Measurements from ENCODE around the gene CCDC167. TPM values are rescaled to one million over a fixed set of nuclear protein-coding genes. Genes with fewer than 3 reads are reported as not detected.

CCDC167 gene
- total and polyA plus RNA-seq, 10 donors: 11.6 to 64.8 (median 26.3) TPM

GRCh38 chr6:37516920-37517405, 17.3 kb upstream of the CCDC167 start:
- Histone ChIP-seq H3K27ac (peak overlapping the region; percentile 15 to 87 (median 77)), H3K36me3 (no peaks in the 10 kb centered on the region), H3K9me3 (no peaks in the 10 kb centered on the region), H3K4me1 (peaks cover 16 to 60% (median 38%) of the 10 kb centered on the region in 6 donors), H3K4me3 (peak overlapping the region in 6 of 8 donors; percentile 4 to 50 (median 24)), H3K27me3 (replicated peaks in 1 of 7) (peaks cover 0 to 31% (median 3%) of the 10 kb centered on the region in 7 donors)
- intact Hi-C loops (cut with DNase I; ENCODE audit: low total_unique reads): no loop called here
- 54 to 65% (median 61%) methylated on average over 14 to 16 of the region's 16 CpGs for WGBS, 5 donors
- no peak for TF ChIP-seq CTCF (IDR thresholded peaks at IDR 0.05 in 8 of 11, conservative IDR thresholded peaks at IDR 0.05 in 3 of 11)
- no peak for TF ChIP-seq POLR2A (IDR thresholded peaks at IDR 0.05)
- no peak for TF ChIP-seq POLR2AphosphoS5 (IDR thresholded peaks at IDR 0.05)
- DNase-seq: peak; percentile 79

DNA sequence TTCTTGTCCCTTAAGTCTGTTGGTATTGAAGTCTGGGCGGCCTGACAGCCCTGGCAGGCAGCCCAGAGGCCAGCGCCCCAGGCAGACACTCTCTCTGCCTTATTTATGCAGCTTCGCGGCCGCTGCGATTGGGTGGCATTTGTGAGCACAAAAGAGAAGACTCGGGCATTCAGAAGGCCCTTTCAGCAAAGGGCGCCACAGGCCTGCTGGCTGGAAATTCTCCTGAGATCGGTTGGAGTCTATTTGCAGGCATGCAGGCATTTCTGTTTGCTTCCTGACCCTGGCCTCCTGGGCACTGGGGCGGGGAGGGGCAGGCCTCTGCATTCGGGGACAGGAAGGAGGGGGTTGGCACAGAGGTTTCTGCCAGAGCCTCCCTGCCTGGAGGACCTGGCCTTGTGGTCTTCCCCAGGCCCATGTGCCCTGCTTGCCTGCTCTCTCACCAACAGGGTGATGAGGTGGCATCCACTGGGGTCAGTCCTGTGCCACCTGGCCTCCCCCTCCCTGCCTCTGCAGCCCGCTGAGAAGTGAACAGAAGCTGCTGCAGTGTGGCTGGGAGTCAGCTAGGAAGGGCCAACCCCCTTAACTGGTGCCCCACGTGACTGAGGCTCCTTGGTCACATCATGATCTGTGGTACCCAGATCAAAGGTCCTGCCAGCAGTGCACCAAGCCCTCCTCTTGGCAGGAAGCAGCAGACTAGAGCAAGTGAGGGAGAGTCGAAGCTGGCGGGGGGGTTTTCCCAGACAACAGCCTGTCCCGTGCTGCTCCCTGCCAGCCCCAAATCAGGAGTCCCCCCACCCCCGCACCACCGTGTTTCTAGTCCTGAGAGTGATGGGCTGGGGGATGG, 16.6 kb upstream of the CCDC167 start:
- TF ChIP-seq CTCF (IDR thresholded peaks at IDR 0.05 in 8 of 11, conservative IDR thresholded peaks at IDR 0.05 in 3 of 11) (peak in 1 of 11 experiments; percentile 17), POLR2AphosphoS5 (IDR thresholded peaks at IDR 0.05) (peak; percentile 67 to 74 (median 69)), POLR2A (IDR thresholded peaks at IDR 0.05) (no peak)
- H3K9me3 ChIP-seq: no peaks in the 10 kb centered on the region
- peaks cover 0 to 33% (median 3%) of the 10 kb centered on the region in 7 donors for H3K27me3 ChIP-seq (replicated peaks in 1 of 7)
- peak overlapping the region; percentile 11 to 87 (median 77) for H3K27ac ChIP-seq
- no peaks in the 10 kb centered on the region for H3K36me3 ChIP-seq
- H3K4me3 ChIP-seq: peak overlapping the region in 7 of 8 donors; percentile 9 to 50 (median 23)
- intact Hi-C loops (cut with DNase I; ENCODE audit: low total_unique reads): no loop called here
- peaks cover 16 to 60% (median 38%) of the 10 kb centered on the region in 6 donors for H3K4me1 ChIP-seq
- WGBS, 5 donors: 10 to 24% (median 19%) methylated on average over 13 to 18 of the region's 18 CpGs
- peak; percentile 90 for DNase-seq

GRCh38 chr6:37515712-37516075, 16.0 kb upstream of the CCDC167 start:
- DNase-seq: no peak
- no peak for TF ChIP-seq POLR2AphosphoS5 (IDR thresholded peaks at IDR 0.05)
- no peak for TF ChIP-seq POLR2A (IDR thresholded peaks at IDR 0.05)
- TF ChIP-seq CTCF (IDR thresholded peaks at IDR 0.05 in 8 of 11, conservative IDR thresholded peaks at IDR 0.05 in 3 of 11): no peak
- H3K4me1 ChIP-seq: peaks cover 16 to 60% (median 38%) of the 10 kb centered on the region in 6 donors
- WGBS, 5 donors: 51 to 66% (median 62%) methylated on average over 9 of the region's 9 CpGs
- H3K9me3 ChIP-seq: no peaks in the 10 kb centered on the region
- peak overlapping the region; percentile 11 to 87 (median 77) for H3K27ac ChIP-seq
- peaks cover 0 to 30% (median 3%) of the 10 kb centered on the region in 7 donors for H3K27me3 ChIP-seq (replicated peaks in 1 of 7)
- peak overlapping the region in 3 of 8 donors; percentile 24 to 50 (median 34) for H3K4me3 ChIP-seq
- no peaks in the 10 kb centered on the region for H3K36me3 ChIP-seq
- intact Hi-C loops (cut with DNase I; ENCODE audit: low total_unique reads): no loop called here

- Histone ChIP-seq H3K27me3 (replicated peaks in 1 of 7) (peaks cover 0 to 30% (median 3%) of the 10 kb centered on the region in 7 donors), H3K4me3 (no peak overlapping the region), H3K9me3 (no peaks in the 10 kb centered on the region), H3K36me3 (no peaks in the 10 kb centered on the region), H3K4me1 (peaks cover 16 to 60% (median 38%) of the 10 kb centered on the region in 6 donors), H3K27ac (peak overlapping the region in 7 of 8 donors; percentile 22 to 87 (median 76))
- DNase-seq: no peak
- intact Hi-C loops (cut with DNase I; ENCODE audit: low total_unique reads): no loop called here
- 67 to 86% (median 79%) methylated on average over 6 to 7 of the region's 7 CpGs for WGBS, 5 donors
- TF ChIP-seq POLR2AphosphoS5 (IDR thresholded peaks at IDR 0.05) (no peak), POLR2A (IDR thresholded peaks at IDR 0.05) (no peak), CTCF (IDR thresholded peaks at IDR 0.05 in 8 of 11, conservative IDR thresholded peaks at IDR 0.05 in 3 of 11) (no peak)
These were observed 15.1 kb upstream of the CCDC167 start for GRCh38 chr6:37514837-37515236.
